Choroid plexus epithelial cell (primary cell): ENCODE measurements around the gene ARHGEF12.

Experiments used
- DNase-seq: peaks from one replicate; pipeline ENCODE4 v3.0.0-alpha.2; 2010; ENCODE audit warnings: low read depth
- H3K4me3 ChIP-seq: 2 replicates; pipeline ENCODE4 v1.5.1; 2011; ENCODE audit warnings: low read depth, mild to moderate bottlenecking, control low read depth, low read length, moderate library complexity
- CTCF ChIP-seq: conservative IDR thresholded peaks from 2 replicates; pipeline ENCODE4 v1.5.1; 2011; ENCODE audit warnings: low read depth, mild to moderate bottlenecking, control low read depth, inconsistent platforms, low read length, moderate library complexity

ARHGEF12 gene

DNA sequence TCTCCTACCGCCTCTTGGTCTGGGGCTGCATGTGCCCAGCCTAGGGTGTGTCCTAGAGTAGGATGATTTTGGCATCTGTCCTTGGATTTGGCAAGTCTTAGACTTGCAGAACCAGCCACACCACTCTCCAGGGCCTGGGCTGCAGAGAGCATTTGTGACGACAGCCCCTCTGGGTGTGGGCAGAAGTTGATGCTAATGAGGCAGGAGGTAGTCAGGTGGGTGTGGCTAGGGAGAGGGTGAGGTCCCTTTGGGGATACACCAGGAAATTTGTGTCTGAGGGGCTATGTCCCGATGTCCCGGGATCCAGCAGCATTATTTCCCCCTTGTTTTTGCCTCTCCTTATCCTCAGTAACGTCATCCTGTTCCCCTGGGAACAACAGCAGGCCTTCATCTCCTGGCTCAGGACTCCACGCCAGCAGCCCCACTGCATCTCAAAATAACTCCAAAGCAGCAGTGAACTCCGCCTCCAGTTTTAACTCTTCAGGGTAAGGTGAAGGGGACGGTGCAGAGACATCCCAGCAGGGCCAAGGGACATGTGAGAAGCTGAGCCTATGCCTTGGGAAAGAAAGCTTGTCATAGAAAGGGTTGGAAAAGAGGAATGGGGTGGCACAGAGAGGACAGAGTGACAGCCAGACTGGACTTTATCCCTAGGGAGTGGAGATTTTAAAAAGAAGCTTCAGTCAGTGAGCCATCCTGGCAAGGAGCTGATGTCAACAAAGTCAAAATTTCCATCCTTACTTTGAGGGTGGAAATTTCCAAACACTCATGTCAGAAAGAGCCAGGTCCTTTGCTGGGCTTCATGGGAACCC, 19.1 kb upstream of the ARHGEF12 start:
- DNase-seq, result peak; percentile 47
- no peak overlapping the region for H3K4me3 ChIP-seq
- TF ChIP-seq CTCF, result no peak

GRCh38 chr11:120317689-120318480, 18.3 kb upstream of the ARHGEF12 start:
- no peak overlapping the region for H3K4me3 ChIP-seq
- no peak for TF ChIP-seq CTCF

DNA sequence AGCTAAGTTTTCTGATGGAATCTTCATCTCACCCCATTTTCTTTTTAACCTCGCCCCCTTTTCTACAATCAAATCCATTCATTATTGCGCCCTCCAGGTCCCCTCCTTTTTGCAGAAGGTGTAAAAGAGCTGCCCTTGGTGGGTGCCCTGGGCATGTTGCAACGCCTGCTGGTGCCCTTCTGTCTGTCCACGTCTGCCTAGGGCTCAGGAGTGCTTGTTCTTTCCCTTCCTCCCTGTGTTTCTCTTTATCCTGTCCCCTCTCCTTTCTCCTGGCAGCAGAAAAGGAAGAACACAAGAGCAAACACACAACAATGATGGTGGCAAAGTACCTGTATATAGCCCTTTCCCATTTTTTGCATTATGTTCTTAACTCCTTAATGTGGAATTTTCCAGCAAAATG, 17.3 kb upstream of the ARHGEF12 start:
- no peak for TF ChIP-seq CTCF
- no peak overlapping the region for H3K4me3 ChIP-seq
- no peak for DNase-seq

More at GRCh38 chr11:120317689-120318480, 18.3 kb upstream of the ARHGEF12 start:
- DNase-seq, result no peak

DNA sequence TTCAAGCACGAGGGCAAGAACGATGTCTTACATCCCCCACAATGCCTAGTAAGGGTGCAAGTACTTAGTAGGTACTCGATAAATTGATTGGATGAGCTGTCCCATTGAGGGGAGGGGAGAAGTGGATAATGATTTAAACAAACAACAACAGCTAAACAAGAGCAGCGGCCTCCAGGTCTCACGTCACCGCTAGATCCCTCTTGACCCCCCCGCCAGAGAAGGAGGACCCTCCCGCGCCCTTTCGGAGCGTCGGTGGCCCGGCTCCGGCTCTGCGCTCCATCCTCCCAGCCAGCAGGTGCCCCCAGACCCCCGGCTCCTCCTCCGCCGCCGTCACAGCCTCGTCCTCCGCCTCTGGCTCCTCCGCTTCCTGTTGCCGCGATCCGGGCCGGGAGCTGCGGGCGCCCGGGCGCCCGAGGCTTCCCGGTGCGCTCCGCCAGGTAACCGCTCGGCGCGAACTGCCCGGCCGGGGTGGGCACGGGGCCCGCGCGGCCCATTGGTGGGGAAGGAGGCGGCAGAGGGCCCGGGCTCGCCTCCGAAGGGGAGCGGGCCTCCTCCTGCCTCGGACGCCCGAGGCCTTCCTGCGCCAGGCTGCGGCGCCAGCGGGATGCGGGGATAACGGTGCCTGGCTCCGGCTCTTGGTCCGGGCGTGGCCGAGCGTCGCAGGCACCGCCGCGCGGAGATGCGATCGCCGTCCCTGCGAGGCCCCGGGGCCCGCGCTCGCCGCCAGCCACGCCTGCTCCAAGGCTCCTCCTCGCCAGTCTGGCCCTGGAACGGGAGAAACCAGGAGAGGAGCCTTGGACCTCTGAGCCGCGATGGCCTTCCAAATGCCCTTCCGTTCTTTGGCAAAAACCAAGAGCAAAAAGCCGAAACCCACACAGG, 11.0 kb upstream of the ARHGEF12 start, which contains the start of gene TLCD5:
TLCD5 (plus strand) TSS at position 368 of the 879 bp plus-strand sequence. CDS start 2,143 bp downstream, outside the sequence.
- peak within 1 kb of the TSS; percentile 75 for H3K4me3 ChIP-seq
- peak; percentile 31 for TF ChIP-seq CTCF
- peak; percentile 76 for DNase-seq

- TF ChIP-seq CTCF, result no peak
- DNase-seq, result peak; percentile 92
- peak overlapping the region; percentile 75 for H3K4me3 ChIP-seq
Measured at GRCh38 chr11:120326228-120326627, 10.0 kb upstream of the ARHGEF12 start.

DNA sequence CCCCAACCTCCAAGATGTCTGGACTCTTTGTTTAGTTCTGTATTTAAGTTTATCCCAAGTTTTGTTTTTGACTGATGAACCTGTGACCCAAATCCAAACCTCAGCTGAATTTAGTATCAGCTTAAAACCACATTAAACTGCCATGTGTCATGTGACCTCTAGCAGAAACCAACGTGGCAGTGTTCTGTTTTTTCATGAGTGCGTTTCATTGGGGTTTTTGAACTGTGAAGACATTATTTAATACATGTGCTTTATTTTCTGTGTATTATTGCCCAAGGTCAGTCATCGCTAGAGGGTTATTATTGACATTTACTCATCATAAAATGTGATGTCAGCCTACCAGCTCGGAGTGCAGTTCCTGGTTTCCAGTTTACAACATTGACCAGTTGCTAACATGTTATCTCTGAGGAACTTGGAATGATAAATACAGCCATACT, 9.3 kb upstream of the ARHGEF12 start:
- no peak for TF ChIP-seq CTCF
- peak; percentile 61 for DNase-seq
- peak overlapping the region; percentile 6 for H3K4me3 ChIP-seq
